Neuronal stem cell (in vitro differentiated cells): ENCODE measurements around the gene CYP27A1.
A peak's percentile ranks its signal among the peaks of the same experiment; 100 is the strongest.

Experiments
- DNase-seq: peaks from one replicate; pipeline ENCODE4 v3.0.0-alpha.2; 2013; ENCODE audit warnings: low spot score
- H2AFZ ChIP-seq: one replicate; pipeline ENCODE4 v1.6.1; 2013; ENCODE audit warnings: mild to moderate bottlenecking, low read length, inconsistent platforms
- H2AK5ac ChIP-seq: 2 replicates; pipeline ENCODE4 v1.6.1; 2013; ENCODE audit warnings: low read depth, mild to moderate bottlenecking, inconsistent platforms, low read length, moderate library complexity, mixed read lengths
- H2BK120ac ChIP-seq: 2 replicates; pipeline ENCODE4 v1.6.1; 2013; ENCODE audit warnings: low read depth, mild to moderate bottlenecking, inconsistent platforms, low read length, moderate library complexity, mixed read lengths
- H2BK12ac ChIP-seq: one replicate; pipeline ENCODE4 v1.6.1; 2013; ENCODE audit warnings: low read length, inconsistent platforms
- H2BK15ac ChIP-seq: 2 replicates; pipeline ENCODE4 v1.6.1; 2013; ENCODE audit warnings: mild to moderate bottlenecking, low read length, inconsistent platforms, mixed read lengths
- H2BK5ac ChIP-seq: one replicate; pipeline ENCODE4 v1.6.1; 2013; ENCODE audit warnings: inconsistent platforms, mild to moderate bottlenecking, low read length, moderate library complexity
- H3K14ac ChIP-seq: one replicate; pipeline ENCODE4 v1.6.1; 2013; ENCODE audit warnings: low read length, inconsistent platforms
- H3K18ac ChIP-seq: 2 replicates; pipeline ENCODE4 v1.6.1; 2013; ENCODE audit warnings: low read length, inconsistent platforms
- H3K23ac ChIP-seq: 2 replicates; pipeline ENCODE4 v1.6.1; 2013; ENCODE audit warnings: low read depth, mild to moderate bottlenecking, mixed read lengths, low read length, inconsistent platforms; ENCODE audit not compliant: poor library complexity
- H3K27ac ChIP-seq: replicated peaks from 3 replicates; pipeline ENCODE4 v1.5.1; 2013; ENCODE audit warnings: low read length, inconsistent platforms
- H3K27me3 ChIP-seq, 3 experiments: 2 replicates each; pipeline ENCODE4 v1.6.1; 2013; ENCODE audit warnings: low read length in 3 of 3, mild to moderate bottlenecking in 2 of 3, inconsistent platforms in 1 of 3, low read depth in 1 of 3, mixed read lengths in 1 of 3, moderate library complexity in 1 of 3; ENCODE audit not compliant: control insufficient read depth in 3 of 3, insufficient read depth in 3 of 3
- H3K36me3 ChIP-seq, 2 donors: replicated peaks in 1 of 2; 2 replicates each; pipeline ENCODE4 v1.6.1; 2013; ENCODE audit warnings: low read length in 2 of 2; ENCODE audit not compliant: control insufficient read depth in 2 of 2, insufficient read depth in 2 of 2
- H3K4ac ChIP-seq: 2 replicates; pipeline ENCODE4 v1.6.1; 2013; ENCODE audit warnings: inconsistent platforms, mild to moderate bottlenecking, low read length, moderate library complexity
- H3K4me1 ChIP-seq, 2 donors: 1 replicate in 1 of 2; 2 replicates in 1 of 2; pipeline ENCODE4 v1.6.1; 2013; ENCODE audit warnings: low read length in 2 of 2, low read depth in 1 of 2; ENCODE audit not compliant: control insufficient read depth in 2 of 2, insufficient read depth in 1 of 2
- H3K4me2 ChIP-seq: one replicate; pipeline ENCODE4 v1.6.1; 2013; ENCODE audit warnings: mild to moderate bottlenecking, low read length, inconsistent platforms; ENCODE audit not compliant: insufficient read depth, poor library complexity, severe bottlenecking
- H3K4me3 ChIP-seq, 2 donors: 2 replicates each; pipeline ENCODE4 v1.5.1; 2013; ENCODE audit warnings: low read length in 2 of 2, mild to moderate bottlenecking in 2 of 2, inconsistent platforms in 1 of 2, moderate library complexity in 1 of 2
- H3K79me1 ChIP-seq: one replicate; pipeline ENCODE4 v1.6.1; 2013; ENCODE audit warnings: low read depth, mild to moderate bottlenecking, inconsistent platforms, low read length, moderate library complexity
- H3K9ac ChIP-seq: one replicate; pipeline ENCODE4 v1.6.1; 2013; ENCODE audit warnings: mild to moderate bottlenecking, low read depth, low read length, inconsistent platforms; ENCODE audit not compliant: poor library complexity
- H3K9me3 ChIP-seq, 2 donors: replicated peaks in 1 of 2; 2 replicates each; pipeline versions ENCODE3 to v1.6.1; 2013; ENCODE audit warnings: low read length in 2 of 2, mild to moderate bottlenecking in 2 of 2, inconsistent platforms in 1 of 2, low read depth in 1 of 2, mixed read lengths in 1 of 2, moderate library complexity in 1 of 2; ENCODE audit not compliant: control insufficient read depth in 2 of 2, insufficient read depth in 1 of 2
- H4K8ac ChIP-seq: one replicate; pipeline ENCODE4 v1.6.1; 2013; ENCODE audit warnings: low read depth, mild to moderate bottlenecking, inconsistent platforms, low read length, moderate library complexity
- H4K91ac ChIP-seq: one replicate; pipeline ENCODE4 v1.6.1; 2013; ENCODE audit warnings: low read length, low read depth, mild to moderate bottlenecking, inconsistent platforms; ENCODE audit not compliant: poor library complexity
- WGBS, 2 donors: extraction: QIAGEN DNeasy Blood & Tissue Kit; methylation state at CpG; one replicate each; pipeline ENCODE4 v1.1.7; 2013; ENCODE audit warnings: missing lambda C conversion rate in 2 of 2, mixed read lengths in 1 of 2; ENCODE audit not compliant: insufficient read length in 2 of 2, insufficient replicate concordance in 1 of 2; ENCODE audit errors: extremely low coverage in 2 of 2; 5-methylcytosine and 5-hydroxymethylcytosine counted together

Gene CYP27A1

GRCh38 chr2:218745160-218745558 lies 36.8 kb upstream of the CYP27A1 start:
- no peak overlapping the region for H2BK120ac ChIP-seq
- no peak overlapping the region for H2BK12ac ChIP-seq
- no peak for DNase-seq
- H3K4ac ChIP-seq = no peak overlapping the region
- no peak overlapping the region for H3K27ac ChIP-seq
- no peaks in the 10 kb centered on the region for H3K27me3 ChIP-seq
- H3K4me3 ChIP-seq = no peak overlapping the region
- H3K4me2 ChIP-seq = no peak overlapping the region
- H3K9ac ChIP-seq = no peak overlapping the region
- no peaks in the 10 kb centered on the region for H3K79me1 ChIP-seq
- no peak overlapping the region for H3K18ac ChIP-seq
- H2BK5ac ChIP-seq = no peak overlapping the region
- no peak overlapping the region for H2AK5ac ChIP-seq
- no peak overlapping the region for H3K23ac ChIP-seq
- peaks cover 2 to 7% of the 10 kb centered on the region in 2 donors for H3K4me1 ChIP-seq
- no CpG with 5 or more reads among the region's 5 CpGs for WGBS, 2 donors
- H4K91ac ChIP-seq = no peak overlapping the region
- no peak overlapping the region for H4K8ac ChIP-seq
- H3K9me3 ChIP-seq = no peaks in the 10 kb centered on the region
- H2AFZ ChIP-seq = no peak overlapping the region
- H2BK15ac ChIP-seq = no peak overlapping the region
- peaks cover 43 to 96% of the 10 kb centered on the region in 2 donors for H3K36me3 ChIP-seq
- H3K14ac ChIP-seq = no peak overlapping the region

- no peak overlapping the region for H2BK120ac ChIP-seq
- no peak overlapping the region for H4K8ac ChIP-seq
- no peak overlapping the region for H3K4me2 ChIP-seq
- no peak overlapping the region for H3K4me3 ChIP-seq
- no peak overlapping the region for H2BK12ac ChIP-seq
- H2BK5ac ChIP-seq = no peak overlapping the region
- peak overlapping the region; percentile 0 for H3K9ac ChIP-seq
- peaks cover 43 to 96% of the 10 kb centered on the region in 2 donors for H3K36me3 ChIP-seq
- no peak overlapping the region for H3K4ac ChIP-seq
- no peak overlapping the region for H2AK5ac ChIP-seq
- no peak overlapping the region for H2AFZ ChIP-seq
- peaks cover 2 to 7% of the 10 kb centered on the region in 2 donors for H3K4me1 ChIP-seq
- no peak overlapping the region for H2BK15ac ChIP-seq
- WGBS, 2 donors = no CpG with 5 or more reads among the region's 10 CpGs
- no peaks in the 10 kb centered on the region for H3K27me3 ChIP-seq
- no peak overlapping the region for H3K14ac ChIP-seq
- H3K9me3 ChIP-seq = no peaks in the 10 kb centered on the region
- no peak for DNase-seq
- no peak overlapping the region for H3K27ac ChIP-seq
- no peak overlapping the region for H3K18ac ChIP-seq
- no peak overlapping the region for H4K91ac ChIP-seq
- no peaks in the 10 kb centered on the region for H3K79me1 ChIP-seq
- H3K23ac ChIP-seq = peak overlapping the region; percentile 26
Observed at GRCh38 chr2:218745559-218746469, 36.1 kb upstream of the CYP27A1 start.

GRCh38 chr2:218746470-218746795 lies 35.5 kb upstream of the CYP27A1 start:
- DNase-seq = no peak
- no peak overlapping the region for H3K9ac ChIP-seq
- no peak overlapping the region for H3K27ac ChIP-seq
- no peak overlapping the region for H3K14ac ChIP-seq
- no peak overlapping the region for H3K4me2 ChIP-seq
- H2BK15ac ChIP-seq = no peak overlapping the region
- H3K4ac ChIP-seq = no peak overlapping the region
- no peak overlapping the region for H2BK5ac ChIP-seq
- no peak overlapping the region for H4K8ac ChIP-seq
- H3K9me3 ChIP-seq = no peaks in the 10 kb centered on the region
- H3K4me3 ChIP-seq = no peak overlapping the region
- no peak overlapping the region for H3K23ac ChIP-seq
- no peak overlapping the region for H2BK120ac ChIP-seq
- H3K4me1 ChIP-seq = peaks cover 2 to 7% of the 10 kb centered on the region in 2 donors
- no peak overlapping the region for H2AFZ ChIP-seq
- no peak overlapping the region for H4K91ac ChIP-seq
- H3K36me3 ChIP-seq = peaks cover 42 to 96% of the 10 kb centered on the region in 2 donors
- H2BK12ac ChIP-seq = no peak overlapping the region
- no CpG with 5 or more reads among the region's 1 CpG for WGBS, 2 donors
- H3K27me3 ChIP-seq = no peaks in the 10 kb centered on the region
- H3K18ac ChIP-seq = no peak overlapping the region
- H2AK5ac ChIP-seq = no peak overlapping the region
- no peaks in the 10 kb centered on the region for H3K79me1 ChIP-seq

GRCh38 chr2:218746960-218747359 lies 35.0 kb upstream of the CYP27A1 start:
- no peak overlapping the region for H3K14ac ChIP-seq
- no peak overlapping the region for H2BK120ac ChIP-seq
- no peak overlapping the region for H3K4me2 ChIP-seq
- H2BK5ac ChIP-seq = no peak overlapping the region
- no peak overlapping the region for H2AFZ ChIP-seq
- H2BK15ac ChIP-seq = no peak overlapping the region
- H3K27me3 ChIP-seq = no peaks in the 10 kb centered on the region
- H3K27ac ChIP-seq = no peak overlapping the region
- no peak overlapping the region for H3K4me3 ChIP-seq
- no CpG with 5 or more reads among the region's 10 CpGs for WGBS, 2 donors
- H4K8ac ChIP-seq = no peak overlapping the region
- H3K79me1 ChIP-seq = no peaks in the 10 kb centered on the region
- H3K9me3 ChIP-seq = no peaks in the 10 kb centered on the region
- no peak overlapping the region for H4K91ac ChIP-seq
- no peak overlapping the region for H2BK12ac ChIP-seq
- H3K36me3 ChIP-seq = peaks cover 44 to 94% of the 10 kb centered on the region in 2 donors
- no peak overlapping the region for H3K23ac ChIP-seq
- H3K4ac ChIP-seq = no peak overlapping the region
- H3K9ac ChIP-seq = no peak overlapping the region
- no peak overlapping the region for H3K18ac ChIP-seq
- no peak for DNase-seq
- H3K4me1 ChIP-seq = peaks cover 2 to 7% of the 10 kb centered on the region in 2 donors
- no peak overlapping the region for H2AK5ac ChIP-seq
